GM12878 (cell line): ENCODE measurements around the gene AIRE. TPM values are rescaled to one million over a fixed set of nuclear protein-coding genes. Genes with fewer than 3 reads are reported as not detected.

Source experiments
- ATAC-seq: fragments of 200-7000 bp; cut with Tn5 transposase; 3 replicates; pipeline ENCODE4 v1.9.1; 2020; ENCODE audit warnings: mild to moderate bottlenecking, moderate library complexity
- BruUV-seq: library from RNA; stranded (reverse); fragments of 400-500 nt; replicated peaks from 2 replicates; lab custom pipeline; 2021; lab: Mats Ljungman, UMichigan
- CTCF ChIA-PET: fragments of 300-600 bp; sonication (Branson Sonifier 250); formaldehyde crosslinking; extraction: SDS; loops from one replicate; lab custom pipeline; 2021; ENCODE audit warnings: inconsistent platforms; lab: Yijun Ruan, JAX
- POLR2A ChIA-PET: fragments of 350-600 bp; formaldehyde crosslinking; extraction: SDS; loops from one replicate; lab custom pipeline; 2021; ENCODE audit warnings: inconsistent platforms; lab: Charles Lee
- RAD21 ChIA-PET: fragments of 300-600 bp; sonication (Branson Sonifier 250); formaldehyde crosslinking; loops from one replicate; lab custom pipeline; 2023; ENCODE audit warnings: antibody characterized with exemption; ENCODE audit not compliant: unreplicated experiment; lab: Charles Lee
- SMC1A ChIA-PET: fragments of 300-600 bp; sonication (Branson Sonifier 250); formaldehyde crosslinking; loops from one replicate; lab custom pipeline; 2023; ENCODE audit not compliant: unreplicated experiment, uncharacterized antibody; lab: Charles Lee
- DNase-seq: peaks from one replicate; pipeline ENCODE4 v3.0.0-alpha.2; 2011; ENCODE audit warnings: low read depth, low spot score
- FAIRE-seq: peaks from 3 replicates; lab custom pipeline; 2011; peaks lifted over from hg19 to GRCh38; lab: Jason Lieb, UNC
- H2AFZ ChIP-seq: 2 replicates; pipeline ENCODE4 v1.6.0; 2011; ENCODE audit warnings: low read depth, low read length, control low read depth; ENCODE audit not compliant: control insufficient read depth
- H3K27ac ChIP-seq: 2 replicates; pipeline ENCODE4 v1.5.1; 2011; ENCODE audit warnings: control low read depth; ENCODE audit not compliant: control insufficient read depth, insufficient read depth
- H3K27me3 ChIP-seq, 2 experiments: replicated peaks in 1 of 2; 2 replicates each; pipeline versions ENCODE4 v1.6.0 to v1.6.1; 2011; ENCODE audit warnings: low read length in 1 of 2; ENCODE audit not compliant: control insufficient read depth in 2 of 2, insufficient read depth in 2 of 2
- H3K36me3 ChIP-seq, 2 experiments: 2 replicates each; pipeline ENCODE4 v1.5.1; 2011; ENCODE audit warnings: low read length in 1 of 2; ENCODE audit not compliant: control insufficient read depth in 2 of 2, insufficient read depth in 2 of 2
- H3K4me1 ChIP-seq: 2 replicates; pipeline ENCODE4 v1.6.1; 2011; ENCODE audit warnings: mild to moderate bottlenecking, low read length, moderate library complexity, mixed read lengths; ENCODE audit not compliant: control insufficient read depth, insufficient read depth
- H3K4me2 ChIP-seq: 2 replicates; pipeline ENCODE4 v1.6.0; 2011; ENCODE audit warnings: control low read depth; ENCODE audit not compliant: control insufficient read depth, insufficient read depth
- H3K4me3 ChIP-seq: fragments of 200-600 bp; sonication (generic); 2 replicates; pipeline ENCODE4 v1.5.1; 2016
- H3K79me2 ChIP-seq: 2 replicates; pipeline ENCODE4 v1.6.0; 2011; ENCODE audit warnings: low read length; ENCODE audit not compliant: control insufficient read depth, insufficient read depth
- H3K9ac ChIP-seq: 2 replicates; pipeline ENCODE4 v1.8.0; 2011; ENCODE audit warnings: low read length, control low read depth, mixed read lengths; ENCODE audit not compliant: control insufficient read depth, insufficient read depth
- H3K9me3 ChIP-seq: replicated peaks from 3 replicates; pipeline ENCODE4 v1.5.1; 2011; ENCODE audit warnings: mild to moderate bottlenecking, low read length; ENCODE audit not compliant: control insufficient read depth, insufficient read depth
- H4K20me1 ChIP-seq: 2 replicates; pipeline ENCODE4 v1.6.0; 2011; ENCODE audit not compliant: control insufficient read depth, insufficient read depth
- CEBPB ChIP-seq, 2 experiments: fragments of 150-350 bp in 1 of 2; IDR thresholded peaks; 2 replicates each; pipeline ENCODE4 v1.6.1; 2012 to 2014; ENCODE audit warnings: low read depth in 2 of 2, low read length in 2 of 2, borderline replicate concordance in 1 of 2, inconsistent platforms in 1 of 2
- CUX1 ChIP-seq: IDR thresholded peaks from 2 replicates; pipeline ENCODE4 v1.6.1; 2012; ENCODE audit warnings: improper control_type of control experiment, low read depth, low read length; ENCODE audit not compliant: insufficient replicate concordance
- FOS ChIP-seq: IDR thresholded peaks from 3 replicates; pipeline ENCODE4 v1.6.1; 2011; ENCODE audit warnings: borderline replicate concordance; ENCODE audit not compliant: insufficient read length; ENCODE audit errors: extremely low read depth
- FOXM1 ChIP-seq: IDR thresholded peaks from 2 replicates; pipeline ENCODE4 v1.6.1; 2012; ENCODE audit warnings: low read depth, mild to moderate bottlenecking, inconsistent platforms, low read length, moderate library complexity
- POLR2AphosphoS2 ChIP-seq: IDR thresholded peaks from 2 replicates; pipeline ENCODE4 v1.6.1; 2011; ENCODE audit warnings: low read depth, mild to moderate bottlenecking, low read length, improper control_type of control experiment, moderate library complexity
- POLR2AphosphoS5 ChIP-seq: IDR thresholded peaks from 2 replicates; pipeline ENCODE4 v1.6.1; 2011; ENCODE audit warnings: mild to moderate bottlenecking, low read length, inconsistent platforms
- USF1 ChIP-seq: IDR thresholded peaks from 2 replicates; pipeline ENCODE4 v1.6.1; 2011; ENCODE audit warnings: borderline replicate concordance, low read depth, mild to moderate bottlenecking, moderate library complexity, mixed read lengths, low read length; ENCODE audit not compliant: insufficient read depth; ENCODE audit errors: extremely low read length
- WGBS: methylation state at CpG from one replicate; pipeline ENCODE4 v1.1.6; 2016; ENCODE audit warnings: low lambda C conversion rate; ENCODE audit not compliant: insufficient replicate concordance, insufficient coverage; ENCODE audit errors: missing lambda C conversion rate; 5-methylcytosine and 5-hydroxymethylcytosine counted together
- in situ Hi-C: fragments of 300-500 bp; cut with MboI; formaldehyde crosslinking; loops from 9 replicates; pipeline ENCODE4 v1.14.3; 2018; ENCODE audit warnings: mixed read lengths
- intact Hi-C: fragments of 100-400 bp; cut with micrococcal nuclease; formaldehyde crosslinking; loops from one replicate; pipeline ENCODE4 v1.14.2; 2022; ENCODE audit not compliant: unreplicated experiment
- polyA plus RNA-seq, 11 experiments: library from polyadenylated mRNA; depleted of rRNA in 4 of 11; unstranded in 6 of 11; stranded (reverse) in 5 of 11; fragments of >200 nt; fragmentation: Nextera tagmentation in 4 of 11; fragmentation: Illumina TruSeq in 1 of 11; extraction: Ambion mirVana in 4 of 11; extraction: Trizol in 1 of 11; gene quantifications; 1 replicate in 1 of 11; 2 replicates in 10 of 11; pipeline versions ENCODE4 v1.2.1 to v1.2.3, GENCODE V29; 2011 to 2016; ENCODE audit warnings: inconsistent platforms in 2 of 11, missing spikeins in 2 of 11, low read depth in 1 of 11
- total RNA-seq, 4 experiments: library from RNA; depleted of rRNA in 3 of 4; stranded (reverse); fragments of >200 nt in 3 of 4; fragmentation: Illumina TruSeq in 1 of 4; extraction: Trizol in 1 of 4; gene quantifications; 2 replicates each; pipeline versions ENCODE4 v1.2.1 to v1.2.3, GENCODE V29; 2013 to 2021

The AIRE gene
- total and polyA plus RNA-seq, 10 of the 15 experiments (the other 5 are each of a cell fraction or from before 2014, with no cell fraction given): 0.05 to 0.10 TPM; not detected in 8

- ChIA-PET POLR2A (no interaction called here), RAD21 (no interaction called here), SMC1A (no interaction called here), CTCF (no interaction called here)
- intact Hi-C loops (no loop called here), in situ Hi-C loops (no loop called here)
- Histone ChIP-seq H3K9ac (no peak overlapping the region), H3K4me3 (no peak overlapping the region), H3K9me3 (no peaks in the 10 kb centered on the region), H3K27me3 (no peaks in the 10 kb centered on the region), H3K79me2 (no peaks in the 10 kb centered on the region), H2AFZ (no peak overlapping the region), H3K27ac (no peak overlapping the region), H4K20me1 (no peaks in the 10 kb centered on the region), H3K4me2 (no peak overlapping the region), H3K36me3 (peaks cover 2 to 18% of the 10 kb centered on the region in 2 experiments; a peak in 3 of 4 replicates), H3K4me1 (no peaks in the 10 kb centered on the region)
- WGBS: 98% methylated on average over 10 of the region's 13 CpGs
- DNase-seq: no peak
- no TSS peak for BruUV-seq
- no peak for TF ChIP-seq CUX1
- TF ChIP-seq FOXM1: no peak
- 0 out of 2 replicates have a peak, but pooled peaks have one; percentile 16 for TF ChIP-seq POLR2AphosphoS5
- no peak for TF ChIP-seq CEBPB (IDR thresholded peaks at IDR 0.05; ENCODE audit: borderline replicate concordance in 1 of 2, low read depth in 2 of 2, low read length in 2 of 2)
- TF ChIP-seq POLR2AphosphoS2: no peak
- TF ChIP-seq FOS: no peak
- no peak for TF ChIP-seq USF1
- no peak for ATAC-seq
- no peak for FAIRE-seq
These were observed 40.6 kb downstream of the AIRE start for GRCh38 chr21:44326272-44326647.
